Glutamatergic neuron (in vitro differentiated cells): ENCODE data around the gene WDR88. TPM values are rescaled to one million over a fixed set of nuclear protein-coding genes. Genes with fewer than 3 reads are reported as not detected.
"Not testable (repeated sequence)": the region's sequence is repeated elsewhere in the genome, so short reads cannot be mapped to it uniquely, and the experiment has no call there.

Source experiments
- DNase-seq: peaks from one replicate; pipeline ENCODE4 v3.0.0; 2022
- H3K27ac Mint-ChIP-seq: one replicate; pipeline ENCODE4 v1.8.0; 2020; ENCODE audit warnings: mild to moderate bottlenecking, mixed read lengths, inconsistent platforms; ENCODE audit not compliant: unreplicated experiment
- H3K27me3 Mint-ChIP-seq: one replicate; pipeline ENCODE4 v1.8.0; 2020; ENCODE audit warnings: mild to moderate bottlenecking, moderate library complexity, mixed read lengths, inconsistent platforms; ENCODE audit not compliant: unreplicated experiment
- H3K36me3 Mint-ChIP-seq: one replicate; pipeline ENCODE4 v1.8.0; 2020; ENCODE audit warnings: mild to moderate bottlenecking, mixed read lengths, inconsistent platforms; ENCODE audit not compliant: unreplicated experiment
- H3K4me1 Mint-ChIP-seq: one replicate; pipeline ENCODE4 v1.8.0; 2020; ENCODE audit warnings: mild to moderate bottlenecking, low read depth, mixed read lengths, inconsistent platforms; ENCODE audit not compliant: unreplicated experiment
- H3K4me3 Mint-ChIP-seq: one replicate; pipeline ENCODE4 v1.8.0; 2020; ENCODE audit warnings: mild to moderate bottlenecking, mixed read lengths, inconsistent platforms; ENCODE audit not compliant: unreplicated experiment
- H3K9me3 Mint-ChIP-seq: one replicate; pipeline ENCODE4 v1.8.0; 2020; ENCODE audit warnings: mild to moderate bottlenecking, moderate library complexity, mixed read lengths, inconsistent platforms; ENCODE audit not compliant: unreplicated experiment
- CTCF ChIP-seq: fragments of 200-600 bp; sonication (generic); IDR thresholded peaks from one replicate; pipeline ENCODE4 v1.5.0; 2021; ENCODE audit not compliant: partially characterized antibody, unreplicated experiment
- total RNA-seq: library from RNA; stranded (reverse); fragmentation: NEBNext Ultra II Directional; extraction: Animal tissue kit (Norgen Biotek cat#: 25700); gene quantifications from one replicate; pipeline ENCODE4 v1.2.1, GENCODE V29; 2021; ENCODE audit not compliant: unreplicated experiment

WDR88 gene
- total RNA-seq, 1 donor from 2014 or later: not detected

DNA sequence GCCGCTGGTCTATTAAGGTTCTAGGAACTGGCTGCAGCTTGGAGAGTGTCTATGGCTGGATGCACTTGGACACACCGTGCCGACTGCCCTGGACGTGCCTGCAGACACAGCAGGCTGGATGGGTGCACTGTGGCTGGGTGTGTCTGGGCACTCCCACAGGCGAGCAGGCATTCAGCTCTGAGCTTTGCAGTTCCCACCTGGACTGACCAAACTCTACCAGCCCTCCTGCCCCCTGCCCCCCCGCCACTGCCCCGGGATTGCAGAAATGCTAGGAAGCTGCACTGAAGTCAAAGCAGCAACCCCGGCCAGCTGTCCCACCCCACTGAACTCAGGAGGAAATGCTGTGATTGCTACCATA is 55.2 kb downstream of the WDR88 start:
- H3K4me3 Mint-ChIP-seq: no peak overlapping the region
- H3K27ac Mint-ChIP-seq: no peak overlapping the region
- H3K4me1 Mint-ChIP-seq: no peaks in the 10 kb centered on the region
- peaks cover 1% of the 10 kb centered on the region for H3K9me3 Mint-ChIP-seq
- DNase-seq: no peak
- TF ChIP-seq CTCF: no peak
- no peaks in the 10 kb centered on the region for H3K36me3 Mint-ChIP-seq
- no peaks in the 10 kb centered on the region for H3K27me3 Mint-ChIP-seq

DNA sequence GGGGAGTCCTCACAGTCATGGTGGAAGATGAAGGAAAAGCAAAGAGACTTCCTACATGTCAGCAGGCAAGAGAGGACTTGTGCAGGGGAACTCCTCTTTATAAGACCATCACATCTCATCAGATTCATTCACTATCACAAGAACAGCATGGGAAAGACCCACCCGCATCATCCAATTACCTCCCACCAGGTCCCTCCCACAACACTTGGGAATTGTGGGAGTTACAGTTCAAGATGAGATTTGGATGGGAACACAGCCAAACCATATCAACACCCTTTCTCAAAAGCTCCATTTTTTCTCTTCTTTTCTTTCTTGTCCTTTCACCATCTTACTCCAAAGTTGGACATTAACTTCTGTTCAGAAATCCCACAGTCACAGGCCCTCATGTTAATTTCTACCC is 57.5 kb downstream of the WDR88 start:
- Mint-ChIP-seq H3K27me3 (peaks cover 4% of the 10 kb centered on the region), H3K4me3 (no peak overlapping the region), H3K36me3 (no peaks in the 10 kb centered on the region), H3K9me3 (peaks cover 5% of the 10 kb centered on the region), H3K4me1 (no peaks in the 10 kb centered on the region), H3K27ac (no peak overlapping the region)
- DNase-seq: no peak
- no peak for TF ChIP-seq CTCF

DNA sequence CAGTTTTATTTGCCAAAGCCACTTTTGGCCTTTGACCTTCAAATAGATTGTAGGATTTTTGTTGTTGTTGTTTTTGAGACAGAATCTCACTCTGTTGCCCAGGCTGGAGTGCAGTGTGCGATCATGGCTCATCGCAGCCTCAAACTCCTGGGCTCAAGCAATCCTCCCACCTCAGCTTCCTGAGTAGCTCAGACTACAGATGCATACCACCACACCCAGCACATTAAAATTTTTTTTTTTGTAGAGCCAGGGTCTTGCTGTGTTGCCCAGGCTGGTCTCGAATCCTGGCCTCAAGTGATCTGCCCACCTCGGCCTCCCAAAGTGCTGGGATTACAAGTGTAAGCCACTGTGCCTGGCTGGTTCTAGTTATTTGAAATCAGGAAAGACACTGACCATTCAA is 59.2 kb downstream of the WDR88 start:
- not testable (repeated sequence) for H3K4me3 Mint-ChIP-seq, H3K27me3 Mint-ChIP-seq, H3K36me3 Mint-ChIP-seq, DNase-seq, H3K9me3 Mint-ChIP-seq, H3K27ac Mint-ChIP-seq, H3K4me1 Mint-ChIP-seq

DNA sequence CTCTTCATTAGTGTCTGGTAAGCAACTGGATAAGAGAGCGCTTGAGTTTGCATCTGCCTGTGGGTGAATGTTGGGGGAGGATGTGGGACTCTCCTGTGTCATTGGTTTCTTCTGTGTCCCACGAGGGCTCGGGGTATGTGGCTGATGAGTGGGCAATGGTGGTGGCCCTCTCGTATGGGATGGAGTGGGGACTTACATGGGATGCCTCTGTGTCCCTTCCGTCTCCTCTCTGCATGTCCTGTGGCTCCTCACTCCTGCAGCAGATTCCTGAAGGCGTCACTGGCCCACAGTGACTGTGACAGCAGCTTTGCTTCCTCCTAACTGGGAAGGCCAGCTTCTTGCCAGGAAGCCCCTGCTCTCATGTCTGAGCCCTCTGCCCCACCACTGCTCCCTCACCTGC is 59.6 kb downstream of the WDR88 start:
- no peak for TF ChIP-seq CTCF
- Mint-ChIP-seq H3K9me3 (peaks cover 5% of the 10 kb centered on the region), H3K27ac (no peak overlapping the region), H3K27me3 (peaks cover 6% of the 10 kb centered on the region), H3K4me1 (no peaks in the 10 kb centered on the region), H3K36me3 (no peaks in the 10 kb centered on the region), H3K4me3 (no peak overlapping the region)
- no peak for DNase-seq

DNA sequence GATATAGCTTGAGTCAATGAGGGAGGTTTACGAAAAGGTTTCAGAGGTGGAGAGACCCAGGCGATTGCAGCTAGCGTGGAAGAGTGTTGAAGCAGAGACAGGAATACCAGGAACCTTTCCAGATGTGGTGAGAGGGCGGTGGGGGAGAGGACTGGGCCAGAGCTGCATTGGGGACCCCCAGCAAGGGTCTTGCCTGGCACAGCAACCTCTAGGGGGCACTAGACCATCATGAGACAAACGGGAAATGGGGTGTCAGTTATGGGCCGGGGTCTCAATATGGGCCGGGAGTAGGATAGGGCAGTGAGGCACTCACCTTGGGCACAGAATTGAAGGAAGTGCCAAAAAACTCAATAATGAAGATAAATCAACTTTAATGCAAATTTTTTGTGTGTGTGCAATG is 60.1 kb downstream of the WDR88 start:
- no peak for DNase-seq
- peaks cover 9% of the 10 kb centered on the region for H3K9me3 Mint-ChIP-seq
- H3K36me3 Mint-ChIP-seq: no peaks in the 10 kb centered on the region
- no peak overlapping the region for H3K27ac Mint-ChIP-seq
- peaks cover 6% of the 10 kb centered on the region for H3K27me3 Mint-ChIP-seq
- TF ChIP-seq CTCF: peak; percentile 44
- no peak overlapping the region for H3K4me3 Mint-ChIP-seq
- no peaks in the 10 kb centered on the region for H3K4me1 Mint-ChIP-seq

GRCh38 chr19:33193269-33193864 is 61.5 kb downstream of the WDR88 start:
- peak overlapping the region; percentile 76 for H3K4me3 Mint-ChIP-seq
- DNase-seq: no peak
- peaks cover 6% of the 10 kb centered on the region for H3K27me3 Mint-ChIP-seq
- no peak for TF ChIP-seq CTCF
- no peaks in the 10 kb centered on the region for H3K4me1 Mint-ChIP-seq
- no peak overlapping the region for H3K27ac Mint-ChIP-seq
- no peaks in the 10 kb centered on the region for H3K36me3 Mint-ChIP-seq
- H3K9me3 Mint-ChIP-seq: peaks cover 10% of the 10 kb centered on the region
